DND-41 (cell line): ENCODE data around the gene PDIA4.

Experiments
- CTCF ChIP-seq: IDR thresholded peaks from 2 replicates; pipeline ENCODE4 v1.5.1; 2012; ENCODE audit warnings: borderline replicate concordance, low read length, moderate library complexity, mild to moderate bottlenecking; ENCODE audit not compliant: poor library complexity, severe bottlenecking; ENCODE audit errors: extremely low read depth
- EZH2 ChIP-seq: IDR thresholded peaks from 3 replicates; pipeline ENCODE4 v1.6.1; 2012; ENCODE audit warnings: borderline replicate concordance, low read depth, mild to moderate bottlenecking, moderate library complexity, low read length, inconsistent platforms; ENCODE audit not compliant: severe bottlenecking

- TF ChIP-seq CTCF: no peak
- no peak for TF ChIP-seq EZH2
Measured at GRCh38 chr7:148994576-148994975, 33.7 kb downstream of the PDIA4 start.
